Stimulated activated CD8-positive, alpha-beta memory T cell treated with anti-CD3 and anti-CD28 coated beads, Interleukin-7, amount 100 ng/mL, for 24 hours (primary cell): ENCODE measurements around the gene CLDN11.

Experiments
- DNase-seq: peaks from one replicate; pipeline ENCODE4 v3.0.0-alpha.2; 2020; ENCODE audit warnings: low read depth

Gene CLDN11

DNA sequence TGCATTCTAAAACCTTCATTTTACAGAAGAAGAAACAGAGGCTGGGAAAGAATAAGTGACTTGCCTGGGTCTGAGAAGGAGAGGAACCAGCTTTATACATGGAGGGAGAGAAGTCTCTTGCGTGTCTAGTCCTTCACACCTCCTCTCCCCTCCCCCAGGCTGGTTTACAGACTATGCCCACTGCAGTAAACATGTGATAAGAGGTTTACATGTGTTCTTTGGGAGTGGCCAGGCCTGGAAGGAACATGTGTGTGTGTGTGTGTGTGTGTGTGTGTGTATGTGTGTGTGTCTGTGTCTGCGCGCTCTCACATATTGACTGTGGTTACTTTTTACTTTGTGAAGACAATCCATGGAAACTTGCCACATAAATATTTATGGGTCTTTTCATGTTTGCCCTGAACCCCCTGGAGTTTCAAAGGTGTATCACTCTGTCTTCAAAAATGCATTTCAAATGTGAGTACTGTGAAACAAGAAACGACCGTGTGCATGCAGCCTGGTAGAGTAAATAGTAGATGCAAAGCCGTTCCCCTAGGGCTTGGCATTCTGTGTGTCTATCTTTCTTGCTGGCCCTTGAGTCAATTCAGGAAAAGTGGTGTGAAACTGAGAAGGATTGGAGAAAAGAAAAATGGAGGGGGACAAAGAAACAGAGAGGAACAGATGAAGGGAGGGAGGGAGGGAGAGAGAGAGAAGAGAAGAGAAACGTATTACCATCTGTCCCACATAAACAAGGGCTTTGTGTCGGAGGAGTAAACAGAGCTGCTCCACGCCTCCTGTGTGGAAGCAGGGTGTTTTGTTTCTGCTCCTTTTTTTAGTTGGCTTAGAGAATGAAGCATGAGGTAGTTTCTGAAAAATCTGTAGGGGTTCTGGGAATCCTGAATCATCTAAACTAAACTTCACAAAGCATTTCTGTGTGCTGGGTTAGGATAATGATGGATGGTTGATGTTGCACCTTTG lies 51.7 kb downstream of the CLDN11 start:
- DNase-seq: no peak

DNA sequence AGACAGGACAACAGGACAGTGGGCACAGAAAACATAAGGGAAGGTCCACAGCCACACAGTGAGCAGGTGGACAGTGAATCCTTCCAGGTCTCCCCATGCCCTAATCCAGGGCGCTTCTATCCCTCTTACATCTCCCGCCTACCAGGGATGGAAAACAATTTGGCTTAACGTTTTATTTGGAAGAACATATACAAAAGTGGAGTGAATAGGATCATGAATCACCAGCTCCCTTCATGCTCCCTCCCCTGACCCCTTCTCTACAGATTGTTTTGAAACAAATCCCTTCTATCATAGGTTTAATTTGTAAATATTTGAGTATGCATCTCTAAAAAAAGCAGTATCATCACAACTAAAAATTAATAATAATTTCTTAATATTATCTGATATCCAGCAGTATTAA lies 52.5 kb downstream of the CLDN11 start:
- no peak for DNase-seq

DNA sequence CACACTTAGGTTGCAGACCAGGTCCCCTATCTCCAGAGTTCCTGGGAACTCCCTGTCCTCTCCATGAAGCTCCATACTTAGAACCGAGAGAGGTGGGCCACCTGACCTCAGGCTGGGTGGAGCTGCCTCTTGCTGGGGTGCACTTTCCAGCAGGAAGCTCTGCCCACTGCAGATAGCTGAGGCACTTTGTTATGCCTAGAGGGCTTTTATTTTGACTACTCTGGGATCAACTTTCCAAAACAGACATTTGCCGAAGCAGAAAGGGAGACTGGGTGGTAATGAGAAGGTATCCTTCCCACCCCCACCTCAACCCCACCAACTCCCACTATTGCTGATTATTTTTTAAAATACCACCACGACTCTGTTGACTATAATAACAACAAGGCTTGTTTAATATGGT lies 54.7 kb downstream of the CLDN11 start:
- no peak for DNase-seq

DNA sequence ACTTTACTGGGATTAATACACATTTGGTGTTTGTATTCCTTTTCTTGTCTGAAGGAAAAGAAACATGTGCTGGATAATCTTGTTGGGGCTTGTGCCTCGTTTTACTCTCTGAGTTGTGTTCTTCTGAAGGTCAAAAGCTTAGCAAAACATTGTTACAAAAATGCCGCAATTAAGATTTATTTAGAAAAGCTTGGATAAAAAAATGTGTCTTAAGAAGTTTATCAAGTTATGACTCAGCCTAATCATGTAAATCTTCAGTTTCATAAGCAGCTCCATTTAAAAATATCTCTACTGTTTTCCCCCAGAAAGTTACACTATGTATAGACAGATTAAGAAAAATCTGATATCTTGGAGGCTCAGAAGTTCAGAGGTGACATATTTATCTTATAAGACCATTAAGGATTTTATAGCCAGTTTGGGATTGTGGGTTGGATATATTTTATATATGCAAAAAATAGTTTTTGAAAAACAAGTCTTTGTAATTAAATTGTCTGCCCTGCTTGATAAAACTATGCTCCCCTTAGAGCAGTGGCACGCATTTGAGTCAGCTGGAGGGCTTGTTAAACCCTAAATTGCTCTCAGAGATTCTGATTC lies 56.5 kb downstream of the CLDN11 start:
- no peak for DNase-seq

DNA sequence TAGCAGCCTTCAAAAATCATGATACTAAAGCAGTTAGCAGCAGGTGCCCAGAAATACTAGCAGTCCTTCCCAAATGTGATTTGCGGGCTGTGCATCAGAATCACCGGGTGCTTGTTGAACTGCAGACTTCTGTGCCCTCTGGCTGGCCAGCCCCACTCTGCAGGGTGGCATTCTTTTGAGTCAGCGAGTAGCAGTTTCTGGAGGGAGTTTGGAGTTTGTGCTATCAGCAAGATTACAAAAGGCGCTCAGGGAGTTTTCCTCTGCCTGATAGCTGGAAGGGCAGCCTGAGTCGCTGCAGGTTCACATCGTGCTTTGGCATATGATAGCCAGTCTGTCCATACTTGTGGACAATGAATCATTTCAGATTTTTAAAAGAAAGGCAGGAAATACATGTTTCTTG lies 57.6 kb downstream of the CLDN11 start:
- no peak for DNase-seq

DNA sequence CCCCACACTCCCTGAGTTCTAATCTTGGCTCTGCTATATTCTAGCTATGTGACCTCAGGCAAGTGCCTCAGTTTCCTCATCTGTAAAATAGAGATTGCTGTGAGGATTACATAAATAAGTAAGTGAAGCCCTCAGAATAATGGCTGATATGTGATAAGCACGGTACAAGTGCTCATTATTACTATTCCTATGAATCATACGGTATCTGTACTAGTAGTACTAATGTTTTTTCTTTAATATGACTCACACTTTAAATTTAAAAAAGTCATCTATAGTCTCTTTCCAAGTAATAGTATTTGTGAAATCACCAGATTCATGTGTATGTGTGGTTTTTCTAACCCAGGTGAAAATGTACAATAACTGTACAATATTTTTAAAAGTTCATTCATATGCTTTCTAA lies 58.7 kb downstream of the CLDN11 start:
- DNase-seq: no peak

DNA sequence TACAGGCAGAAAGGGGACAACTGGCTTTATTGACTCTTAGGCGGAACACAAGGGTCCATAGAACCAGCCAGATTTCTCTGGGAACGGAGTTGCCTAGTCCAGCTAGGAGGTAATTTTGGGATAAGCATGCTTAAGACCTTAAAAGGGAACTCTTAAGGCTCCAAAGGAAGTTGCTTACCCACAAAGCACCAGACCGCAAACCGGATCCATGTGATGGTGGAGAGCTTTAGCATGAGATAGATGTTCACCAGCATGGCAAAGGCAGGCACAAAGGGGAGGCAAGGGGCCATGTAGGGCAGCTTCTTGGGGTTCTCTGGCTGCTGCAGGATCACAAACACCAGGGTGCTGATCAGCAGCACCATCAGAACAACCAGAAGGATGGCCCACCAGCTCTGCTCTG lies 61.4 kb downstream of the CLDN11 start:
- no peak for DNase-seq

DNA sequence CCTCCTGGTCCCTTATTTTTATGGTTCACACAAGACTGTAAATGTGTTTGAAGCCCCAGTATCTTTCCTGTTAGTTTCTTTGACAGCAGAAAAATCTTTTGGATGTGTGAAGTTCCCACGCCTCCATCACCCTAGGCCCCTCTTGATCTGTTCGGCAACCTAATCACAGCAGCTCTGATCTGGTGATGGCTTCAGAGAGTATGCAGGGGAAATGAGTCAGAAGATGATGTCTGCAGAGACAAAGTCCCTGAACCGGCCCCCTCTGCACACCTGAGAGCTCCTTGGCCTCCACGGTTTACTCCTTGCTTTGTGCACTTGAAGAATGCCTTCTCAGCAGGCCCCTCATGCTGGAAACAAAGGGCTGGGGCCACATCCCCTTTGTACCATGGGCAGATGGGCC lies 63.5 kb downstream of the CLDN11 start:
- DNase-seq: no peak

DNA sequence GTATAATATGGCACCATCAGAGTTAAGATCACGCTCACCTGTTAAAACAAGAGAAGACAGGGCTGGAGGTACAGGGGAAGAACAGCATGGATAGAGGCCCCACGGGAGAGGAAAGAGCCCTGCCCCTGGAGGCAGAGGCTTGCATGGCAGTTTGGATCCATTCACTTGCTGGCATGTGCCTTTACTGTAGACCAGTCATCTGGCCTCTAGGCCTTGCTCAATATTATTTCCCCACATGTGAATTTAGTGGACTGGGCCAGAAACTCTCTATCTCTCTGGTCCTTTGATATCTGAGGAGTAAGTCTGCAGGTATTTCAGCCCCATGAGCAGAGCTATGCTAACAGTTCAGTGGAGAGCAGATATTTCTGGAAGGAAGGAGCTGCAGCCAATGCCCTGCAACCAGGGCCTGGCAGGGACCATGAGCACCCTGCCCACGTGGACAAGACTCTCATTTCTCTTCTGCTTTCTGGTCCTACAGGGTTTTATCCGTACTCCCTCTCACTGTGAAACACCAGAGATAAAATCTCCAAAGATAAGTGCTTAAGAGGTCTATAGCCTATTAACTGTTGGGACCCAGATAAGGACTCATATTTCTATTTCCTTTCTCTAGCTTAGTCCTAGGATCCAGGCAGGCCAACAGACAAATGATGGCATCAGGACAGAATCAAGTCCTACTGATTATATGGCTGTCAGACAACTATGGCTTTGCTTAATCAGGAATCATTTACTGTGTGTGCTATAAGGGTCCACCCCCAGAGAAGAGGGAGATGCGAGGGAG lies 65.0 kb downstream of the CLDN11 start:
- DNase-seq: no peak
